Trophoblast cell (in vitro differentiated cells and primary cell): Measurements from ENCODE around the gene CUX1.

Experiments used
- DNase-seq, 2 donors: peaks; one replicate each; pipeline ENCODE4 v3.0.0-alpha.2; 2016
- H2AFZ ChIP-seq: 2 replicates; pipeline ENCODE4 v1.6.1; 2013; ENCODE audit warnings: low read length, moderate library complexity, mild to moderate bottlenecking; ENCODE audit not compliant: insufficient read depth, poor library complexity
- H2AK5ac ChIP-seq: 2 replicates; pipeline ENCODE4 v1.6.1; 2013; ENCODE audit warnings: mild to moderate bottlenecking, low read length
- H2BK120ac ChIP-seq: 2 replicates; pipeline ENCODE4 v1.6.1; 2013; ENCODE audit warnings: low read length, mild to moderate bottlenecking, moderate library complexity; ENCODE audit not compliant: insufficient read depth, poor library complexity
- H2BK12ac ChIP-seq: 2 replicates; pipeline ENCODE4 v1.6.1; 2013; ENCODE audit warnings: mild to moderate bottlenecking, low read length, moderate library complexity
- H2BK5ac ChIP-seq: 2 replicates; pipeline ENCODE4 v1.6.1; 2013; ENCODE audit warnings: low read length, low read depth, moderate library complexity, mild to moderate bottlenecking; ENCODE audit not compliant: poor library complexity
- H3K14ac ChIP-seq: 2 replicates; pipeline ENCODE4 v1.6.1; 2013; ENCODE audit warnings: mild to moderate bottlenecking, low read length
- H3K18ac ChIP-seq: 2 replicates; pipeline ENCODE4 v1.6.1; 2013; ENCODE audit warnings: mild to moderate bottlenecking, low read length
- H3K23ac ChIP-seq: 2 replicates; pipeline ENCODE4 v1.6.1; 2013; ENCODE audit warnings: low read length
- H3K27ac ChIP-seq: 2 replicates; pipeline ENCODE4 v1.5.1; 2013; ENCODE audit warnings: low read depth, mild to moderate bottlenecking, inconsistent platforms, low read length, moderate library complexity
- H3K27me3 ChIP-seq: 2 replicates; pipeline ENCODE4 v1.6.1; 2013; ENCODE audit warnings: inconsistent platforms, mild to moderate bottlenecking, low read length, moderate library complexity; ENCODE audit not compliant: insufficient read depth
- H3K36me3 ChIP-seq, 2 experiments: 1 replicate in 1 of 2; 2 replicates in 1 of 2; pipeline ENCODE4 v1.6.1; 2013; ENCODE audit warnings: low read length in 2 of 2, mild to moderate bottlenecking in 2 of 2, moderate library complexity in 1 of 2; ENCODE audit not compliant: insufficient read depth in 2 of 2, control insufficient read depth in 1 of 2
- H3K4ac ChIP-seq: 2 replicates; pipeline ENCODE4 v1.6.1; 2013; ENCODE audit warnings: low read depth, mild to moderate bottlenecking, low read length, moderate library complexity
- H3K4me1 ChIP-seq, 2 experiments: 1 replicate in 1 of 2; 2 replicates in 1 of 2; pipeline ENCODE4 v1.6.1; 2013; ENCODE audit warnings: low read length in 2 of 2, mild to moderate bottlenecking in 2 of 2, moderate library complexity in 1 of 2; ENCODE audit not compliant: insufficient read depth in 2 of 2, control insufficient read depth in 1 of 2
- H3K4me2 ChIP-seq: 2 replicates; pipeline ENCODE4 v1.6.1; 2013; ENCODE audit warnings: inconsistent platforms, mild to moderate bottlenecking, low read length, moderate library complexity
- H3K4me3 ChIP-seq: 2 replicates; pipeline ENCODE4 v1.5.1; 2013; ENCODE audit warnings: mild to moderate bottlenecking, low read depth, low read length, inconsistent platforms
- H3K79me1 ChIP-seq: one replicate; pipeline ENCODE4 v1.6.1; 2013; ENCODE audit warnings: low read length
- H3K79me2 ChIP-seq: 2 replicates; pipeline ENCODE4 v1.6.1; 2013; ENCODE audit warnings: low read length, mild to moderate bottlenecking; ENCODE audit not compliant: control insufficient read depth, insufficient read depth, poor library complexity
- H3K9ac ChIP-seq: 2 replicates; pipeline ENCODE4 v1.6.1; 2013; ENCODE audit warnings: mild to moderate bottlenecking, low read length
- H3K9me3 ChIP-seq: 2 replicates; pipeline ENCODE4 v1.6.1; 2013; ENCODE audit warnings: low read depth, mild to moderate bottlenecking, control low read depth, inconsistent platforms, low read length; ENCODE audit not compliant: insufficient read depth
- H4K12ac ChIP-seq: 2 replicates; pipeline ENCODE4 v1.6.1; 2013; ENCODE audit warnings: low read depth, mild to moderate bottlenecking, low read length, moderate library complexity
- H4K8ac ChIP-seq: 2 replicates; pipeline ENCODE4 v1.6.1; 2013; ENCODE audit warnings: low read depth, mild to moderate bottlenecking, low read length, moderate library complexity
- H4K91ac ChIP-seq: one replicate; pipeline ENCODE4 v1.6.1; 2013; ENCODE audit warnings: low read depth, mild to moderate bottlenecking, low read length, moderate library complexity
- WGBS: extraction: QIAGEN DNeasy Blood & Tissue Kit; methylation state at CpG from one replicate; pipeline ENCODE4 v1.1.7; 2013; ENCODE audit warnings: missing lambda C conversion rate; ENCODE audit not compliant: insufficient read length, insufficient coverage; ENCODE audit errors: extremely low coverage; 5-methylcytosine and 5-hydroxymethylcytosine counted together

CUX1 gene

GRCh38 chr7:102214477-102215072 is 397.1 kb downstream of the CUX1 start:
- Histone ChIP-seq H3K9me3 (peaks cover 3% of the 10 kb centered on the region), H3K36me3 (peaks cover 13 to 29% of the 10 kb centered on the region in 2 experiments), H3K79me2 (no peaks in the 10 kb centered on the region), H3K18ac (no peak overlapping the region), H2AK5ac (no peak overlapping the region), H3K27ac (no peak overlapping the region), H3K23ac (no peak overlapping the region), H2BK5ac (no peak overlapping the region), H4K8ac (no peak overlapping the region), H3K79me1 (no peaks in the 10 kb centered on the region), H3K14ac (no peak overlapping the region), H4K91ac (no peak overlapping the region), H2AFZ (no peak overlapping the region), H3K4me3 (no peak overlapping the region), H3K4me1 (no peaks in the 10 kb centered on the region), H4K12ac (no peak overlapping the region), H3K9ac (no peak overlapping the region), H2BK12ac (no peak overlapping the region), H2BK120ac (no peak overlapping the region), H3K4ac (no peak overlapping the region), H3K27me3 (no peaks in the 10 kb centered on the region), H3K4me2 (no peak overlapping the region)
- WGBS = no CpG with 5 or more reads among the region's 15 CpGs
- no peak for DNase-seq

- Histone ChIP-seq H3K4me1 (no peaks in the 10 kb centered on the region), H3K4ac (no peak overlapping the region), H3K4me3 (no peak overlapping the region), H4K12ac (no peak overlapping the region), H3K23ac (no peak overlapping the region), H4K8ac (no peak overlapping the region), H3K9me3 (peaks cover 3% of the 10 kb centered on the region), H2AFZ (no peak overlapping the region), H2BK12ac (no peak overlapping the region), H2AK5ac (no peak overlapping the region), H3K18ac (no peak overlapping the region), H4K91ac (no peak overlapping the region), H3K79me2 (no peaks in the 10 kb centered on the region), H3K36me3 (peaks cover 14 to 29% of the 10 kb centered on the region in 2 experiments), H2BK120ac (no peak overlapping the region), H2BK5ac (no peak overlapping the region), H3K27me3 (no peaks in the 10 kb centered on the region), H3K27ac (no peak overlapping the region), H3K14ac (no peak overlapping the region), H3K4me2 (no peak overlapping the region), H3K79me1 (no peaks in the 10 kb centered on the region), H3K9ac (no peak overlapping the region)
- no CpG with 5 or more reads among the region's 7 CpGs for WGBS
- no peak for DNase-seq
Measured at GRCh38 chr7:102215256-102215655, 397.8 kb downstream of the CUX1 start.

GRCh38 chr7:102215711-102216110 is 398.3 kb downstream of the CUX1 start:
- H3K36me3 ChIP-seq = peaks cover 13 to 24% of the 10 kb centered on the region in 2 experiments
- DNase-seq = no peak
- peaks cover 1% of the 10 kb centered on the region for H3K9me3 ChIP-seq
- no peak overlapping the region for H2AFZ ChIP-seq
- no peaks in the 10 kb centered on the region for H3K79me1 ChIP-seq
- no peaks in the 10 kb centered on the region for H3K27me3 ChIP-seq
- H3K23ac ChIP-seq = no peak overlapping the region
- no peak overlapping the region for H3K9ac ChIP-seq
- no peak overlapping the region for H3K4ac ChIP-seq
- no CpG with 5 or more reads among the region's 11 CpGs for WGBS
- no peak overlapping the region for H3K4me2 ChIP-seq
- no peaks in the 10 kb centered on the region for H3K4me1 ChIP-seq
- no peak overlapping the region for H4K12ac ChIP-seq
- no peak overlapping the region for H3K14ac ChIP-seq
- H2BK12ac ChIP-seq = no peak overlapping the region
- no peak overlapping the region for H2BK120ac ChIP-seq
- H3K27ac ChIP-seq = no peak overlapping the region
- H3K79me2 ChIP-seq = no peaks in the 10 kb centered on the region
- no peak overlapping the region for H3K18ac ChIP-seq
- no peak overlapping the region for H2AK5ac ChIP-seq
- no peak overlapping the region for H3K4me3 ChIP-seq
- no peak overlapping the region for H4K91ac ChIP-seq
- no peak overlapping the region for H2BK5ac ChIP-seq
- H4K8ac ChIP-seq = no peak overlapping the region

GRCh38 chr7:102216573-102217314 is 399.3 kb downstream of the CUX1 start:
- H4K8ac ChIP-seq = no peak overlapping the region
- no peak overlapping the region for H3K27ac ChIP-seq
- no peak overlapping the region for H3K4ac ChIP-seq
- H2BK12ac ChIP-seq = no peak overlapping the region
- H4K91ac ChIP-seq = no peak overlapping the region
- H3K9me3 ChIP-seq = no peaks in the 10 kb centered on the region
- H3K14ac ChIP-seq = no peak overlapping the region
- peaks cover 11 to 22% of the 10 kb centered on the region in 2 experiments for H3K36me3 ChIP-seq
- no peak overlapping the region for H3K18ac ChIP-seq
- no peak for DNase-seq
- H2AFZ ChIP-seq = no peak overlapping the region
- no peaks in the 10 kb centered on the region for H3K4me1 ChIP-seq
- no peaks in the 10 kb centered on the region for H3K27me3 ChIP-seq
- H3K9ac ChIP-seq = no peak overlapping the region
- no peaks in the 10 kb centered on the region for H3K79me1 ChIP-seq
- no CpG with 5 or more reads among the region's 8 CpGs for WGBS
- H4K12ac ChIP-seq = no peak overlapping the region
- H3K4me2 ChIP-seq = no peak overlapping the region
- no peak overlapping the region for H3K4me3 ChIP-seq
- no peaks in the 10 kb centered on the region for H3K79me2 ChIP-seq
- H2BK120ac ChIP-seq = no peak overlapping the region
- no peak overlapping the region for H2AK5ac ChIP-seq
- no peak overlapping the region for H3K23ac ChIP-seq
- H2BK5ac ChIP-seq = no peak overlapping the region
